Smooth muscle cell (in vitro differentiated cells): ENCODE results near the gene PSMB9. TPM values are rescaled to one million over a fixed set of nuclear protein-coding genes. Genes with fewer than 3 reads are reported as not detected.

Source experiments
- DNase-seq: peaks from one replicate; lab custom pipeline; 2025; ENCODE audit not compliant: unreplicated experiment; lab: John Stamatoyannopoulos, UW
- H2AFZ ChIP-seq: fragments of 200-600 bp; sonication (generic); 2 replicates; pipeline ENCODE4 v1.6.0; 2016; ENCODE audit warnings: antibody characterized with exemption, low read depth, mild to moderate bottlenecking
- H3F3A ChIP-seq: fragments of 200-600 bp; sonication (generic); 2 replicates; pipeline ENCODE4 v1.6.0; 2017; ENCODE audit warnings: antibody characterized with exemption, low read depth
- H3K27ac ChIP-seq: fragments of 200-600 bp; sonication (generic); 2 replicates; pipeline ENCODE4 v1.5.1; 2016; ENCODE audit warnings: low read depth, mild to moderate bottlenecking
- H3K27me3 ChIP-seq: fragments of 200-600 bp; sonication (generic); 2 replicates; pipeline ENCODE4 v1.6.1; 2016; ENCODE audit warnings: low read depth, mild to moderate bottlenecking
- H3K36me3 ChIP-seq: fragments of 200-600 bp; sonication (generic); 2 replicates; pipeline ENCODE4 v1.5.1; 2016; ENCODE audit warnings: low read depth
- H3K4me1 ChIP-seq: fragments of 200-600 bp; sonication (generic); 2 replicates; pipeline ENCODE4 v1.5.1; 2016; ENCODE audit warnings: low read depth
- H3K4me2 ChIP-seq: fragments of 200-600 bp; sonication (generic); 2 replicates; pipeline ENCODE4 v1.6.0; 2016; ENCODE audit warnings: mild to moderate bottlenecking
- H3K4me3 ChIP-seq: fragments of 200-600 bp; sonication (generic); 2 replicates; pipeline ENCODE4 v1.5.1; 2016; ENCODE audit warnings: mild to moderate bottlenecking
- H3K79me2 ChIP-seq: fragments of 200-600 bp; sonication (generic); 2 replicates; pipeline ENCODE4 v1.6.0; 2016; ENCODE audit warnings: low read depth, mild to moderate bottlenecking
- H3K9ac ChIP-seq: fragments of 200-600 bp; sonication (generic); 2 replicates; pipeline ENCODE4 v1.6.0; 2016; ENCODE audit warnings: low read depth
- H3K9me3 ChIP-seq: fragments of 200-600 bp; sonication (generic); replicated peaks from 2 replicates; pipeline ENCODE4 v1.5.1; 2016; ENCODE audit warnings: low read depth
- H4K20me1 ChIP-seq: fragments of 200-600 bp; sonication (generic); 2 replicates; pipeline ENCODE4 v1.6.0; 2016; ENCODE audit warnings: low read depth
- WGBS: methylation state at CpG from one replicate; pipeline ENCODE4 v1.1.7; 2016; ENCODE audit warnings: low lambda C conversion rate; 5-methylcytosine and 5-hydroxymethylcytosine counted together
- polyA plus RNA-seq: library from polyadenylated mRNA; unstranded; fragments of >200 nt; fragmentation: Nextera tagmentation; extraction: Ambion mirVana; gene quantifications from 2 replicates; pipeline ENCODE4 v1.2.1, GENCODE V29; 2016
- total RNA-seq: library from RNA; depleted of rRNA; stranded (reverse); fragments of >200 nt; gene quantifications from 2 replicates; pipeline ENCODE4 v1.2.3, GENCODE V29; 2014
- TF ChIP-seq, protein P1 (sequence below): fragments of 200-600 bp; sonication (generic); IDR thresholded peaks from 2 replicates; pipeline ENCODE4 v1.5.1; 2017; ENCODE audit warnings: borderline replicate concordance, mild to moderate bottlenecking, antibody characterized with exemption; ENCODE audit not compliant: insufficient read depth, poor library complexity, severe bottlenecking

Gene PSMB9
- total and polyA plus RNA-seq, 2 experiments from 2014 or later = 2.2 TPM; not detected in 1

DNA sequence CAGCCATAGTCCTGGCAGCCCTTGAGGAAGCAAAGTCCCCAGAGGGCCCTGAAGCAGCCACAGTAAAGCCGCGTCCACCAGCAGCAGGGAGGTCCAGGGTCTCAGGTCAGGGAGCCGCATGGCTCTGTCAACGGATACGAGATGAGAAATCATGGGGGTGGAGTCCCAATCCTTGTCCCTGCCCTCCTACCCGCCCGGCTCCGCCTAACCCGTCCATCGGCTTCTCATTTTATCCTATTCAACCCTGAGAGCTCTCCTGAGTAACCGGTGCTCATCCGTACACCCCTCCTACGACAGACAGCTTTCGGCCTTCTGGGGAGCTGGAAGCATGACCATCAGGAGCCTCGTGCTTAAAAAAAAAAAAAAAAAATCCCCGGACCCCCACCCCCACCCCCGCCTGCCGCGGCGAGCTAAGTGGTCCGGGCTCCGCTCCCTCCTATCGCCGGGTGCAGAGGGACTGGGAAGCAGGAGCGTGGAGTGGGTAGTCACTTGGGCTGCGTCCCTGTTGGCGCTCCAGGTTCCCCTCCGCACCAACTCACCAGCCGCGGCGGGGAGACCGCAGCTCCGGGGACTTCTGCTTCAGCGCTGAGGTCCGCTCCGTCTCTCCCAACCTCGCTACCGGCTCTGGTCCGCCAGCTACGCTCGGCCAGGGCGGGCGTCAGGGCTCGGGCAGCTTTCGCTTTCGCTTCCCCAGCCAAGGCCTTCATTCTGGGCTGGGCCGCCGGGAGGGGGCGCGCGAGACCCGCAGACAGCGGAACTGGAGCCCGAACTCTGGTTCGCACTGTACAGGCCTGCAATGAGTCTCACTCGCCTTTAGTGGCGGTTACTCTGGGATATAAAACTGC lies 15.7 kb upstream of the PSMB9 start, which contains the start of gene TAP2:
Gene TAP2 (minus strand): TSS at position 626 of the 845 bp plus-strand sequence. CDS start 506 bp downstream, at position 120.
- Histone ChIP-seq H3K9me3 (no peaks in the 10 kb centered on the region), H3K27ac (peak within 1 kb of the TSS; percentile 74), H3K4me2 (peak within 1 kb of the TSS; percentile 90), H3K9ac (peak within 1 kb of the TSS; percentile 87), H3K79me2 (no peaks in the 10 kb centered on the region), H3K4me1 (no peaks in the 10 kb centered on the region), H3K4me3 (peak within 1 kb of the TSS; percentile 95), H4K20me1 (no peaks in the 10 kb centered on the region), H3K27me3 (peaks cover 15% of the 10 kb centered on the region), H3F3A (no peaks in the 10 kb centered on the region), H2AFZ (peak within 1 kb of the TSS; percentile 81), H3K36me3 (no peaks in the 10 kb centered on the region)
- peak; percentile 92 for DNase-seq
- WGBS = 1% methylated on average over 48 of the region's 57 CpGs
- TF ChIP-seq, protein P1, sequence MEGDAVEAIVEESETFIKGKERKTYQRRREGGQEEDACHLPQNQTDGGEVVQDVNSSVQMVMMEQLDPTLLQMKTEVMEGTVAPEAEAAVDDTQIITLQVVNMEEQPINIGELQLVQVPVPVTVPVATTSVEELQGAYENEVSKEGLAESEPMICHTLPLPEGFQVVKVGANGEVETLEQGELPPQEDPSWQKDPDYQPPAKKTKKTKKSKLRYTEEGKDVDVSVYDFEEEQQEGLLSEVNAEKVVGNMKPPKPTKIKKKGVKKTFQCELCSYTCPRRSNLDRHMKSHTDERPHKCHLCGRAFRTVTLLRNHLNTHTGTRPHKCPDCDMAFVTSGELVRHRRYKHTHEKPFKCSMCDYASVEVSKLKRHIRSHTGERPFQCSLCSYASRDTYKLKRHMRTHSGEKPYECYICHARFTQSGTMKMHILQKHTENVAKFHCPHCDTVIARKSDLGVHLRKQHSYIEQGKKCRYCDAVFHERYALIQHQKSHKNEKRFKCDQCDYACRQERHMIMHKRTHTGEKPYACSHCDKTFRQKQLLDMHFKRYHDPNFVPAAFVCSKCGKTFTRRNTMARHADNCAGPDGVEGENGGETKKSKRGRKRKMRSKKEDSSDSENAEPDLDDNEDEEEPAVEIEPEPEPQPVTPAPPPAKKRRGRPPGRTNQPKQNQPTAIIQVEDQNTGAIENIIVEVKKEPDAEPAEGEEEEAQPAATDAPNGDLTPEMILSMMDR = peak; percentile 97

DNA sequence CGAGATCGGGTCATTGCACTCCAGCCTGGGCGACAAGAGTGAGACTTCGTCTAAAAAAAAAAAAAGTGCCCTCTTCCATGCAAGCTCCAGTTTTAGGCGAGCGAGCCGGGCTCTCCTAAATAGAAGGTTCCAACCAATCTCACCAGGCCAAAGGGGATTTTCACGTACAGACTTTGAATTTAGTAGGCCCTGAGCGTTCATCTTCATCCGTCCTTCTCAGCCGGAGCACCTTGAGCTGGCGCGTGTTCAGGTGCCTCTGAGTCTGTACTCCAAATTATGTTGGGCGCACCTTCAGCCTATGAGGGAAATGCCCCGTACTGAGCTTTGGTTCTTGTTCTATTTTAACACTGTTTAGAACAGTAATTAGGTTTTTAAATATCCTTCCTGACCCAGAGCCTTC lies 14.6 kb upstream of the PSMB9 start:
- no peaks in the 10 kb centered on the region for H3F3A ChIP-seq
- H3K27me3 ChIP-seq = peaks cover 23% of the 10 kb centered on the region
- H4K20me1 ChIP-seq = no peaks in the 10 kb centered on the region
- no peak overlapping the region for H3K27ac ChIP-seq
- H3K9ac ChIP-seq = no peak overlapping the region
- H3K36me3 ChIP-seq = no peaks in the 10 kb centered on the region
- H3K9me3 ChIP-seq = no peaks in the 10 kb centered on the region
- WGBS = 86% methylated on average over 15 of the region's 15 CpGs
- H2AFZ ChIP-seq = no peak overlapping the region
- no peak overlapping the region for H3K4me3 ChIP-seq
- no peaks in the 10 kb centered on the region for H3K79me2 ChIP-seq
- H3K4me1 ChIP-seq = no peaks in the 10 kb centered on the region
- no peak for DNase-seq
- TF ChIP-seq, protein P1 = no peak
- H3K4me2 ChIP-seq = no peak overlapping the region

DNA sequence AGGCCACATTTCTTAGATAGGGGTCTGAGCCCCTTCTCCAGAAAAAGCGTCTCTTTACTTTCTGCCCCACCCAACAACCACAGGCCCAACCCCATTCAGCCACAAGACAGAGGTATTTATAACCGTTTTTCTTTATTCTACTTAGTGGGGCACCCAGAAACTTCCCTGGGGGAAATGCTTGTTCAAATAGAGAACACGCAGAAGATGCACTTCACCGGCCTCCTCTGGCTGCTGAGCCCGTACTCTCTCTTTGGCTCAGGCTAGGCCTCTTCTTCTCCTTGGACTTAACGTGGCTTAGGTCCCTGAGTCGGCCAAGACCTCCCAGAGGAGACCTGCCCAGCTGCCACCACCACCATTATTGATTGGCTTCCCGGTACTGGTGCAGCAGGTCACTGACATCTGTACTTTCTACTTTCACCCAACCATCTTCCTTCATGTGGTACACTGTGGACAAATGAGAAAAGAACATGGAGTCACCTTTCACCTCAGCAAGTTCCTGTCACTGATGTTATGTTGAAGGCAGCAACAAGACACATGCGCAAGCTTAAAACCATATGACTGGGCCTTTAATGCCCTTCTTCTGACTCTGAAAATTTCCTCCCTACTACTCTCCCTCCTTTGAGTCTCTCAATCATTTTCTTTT lies 13.3 kb upstream of the PSMB9 start:
- H3K27me3 ChIP-seq = peaks cover 34% of the 10 kb centered on the region
- H3F3A ChIP-seq = no peaks in the 10 kb centered on the region
- DNase-seq = no peak
- H3K79me2 ChIP-seq = no peaks in the 10 kb centered on the region
- 93% methylated on average over 9 of the region's 9 CpGs for WGBS
- no peaks in the 10 kb centered on the region for H3K4me1 ChIP-seq
- H3K9me3 ChIP-seq = no peaks in the 10 kb centered on the region
- H3K27ac ChIP-seq = no peak overlapping the region
- no peak overlapping the region for H3K4me3 ChIP-seq
- H2AFZ ChIP-seq = no peak overlapping the region
- H3K9ac ChIP-seq = no peak overlapping the region
- no peak overlapping the region for H3K4me2 ChIP-seq
- TF ChIP-seq, protein P1 = no peak
- H4K20me1 ChIP-seq = no peaks in the 10 kb centered on the region
- H3K36me3 ChIP-seq = no peaks in the 10 kb centered on the region
